NCI-H128 (cell line): ENCODE measurements around the gene BNIP5.
A peak's percentile ranks its signal among the peaks of the same experiment; 100 is the strongest.

Source experiments
- DNase-seq: peaks from one replicate; lab custom pipeline; 2025; ENCODE audit not compliant: unreplicated experiment; lab: John Stamatoyannopoulos, UW

BNIP5 gene

DNA sequence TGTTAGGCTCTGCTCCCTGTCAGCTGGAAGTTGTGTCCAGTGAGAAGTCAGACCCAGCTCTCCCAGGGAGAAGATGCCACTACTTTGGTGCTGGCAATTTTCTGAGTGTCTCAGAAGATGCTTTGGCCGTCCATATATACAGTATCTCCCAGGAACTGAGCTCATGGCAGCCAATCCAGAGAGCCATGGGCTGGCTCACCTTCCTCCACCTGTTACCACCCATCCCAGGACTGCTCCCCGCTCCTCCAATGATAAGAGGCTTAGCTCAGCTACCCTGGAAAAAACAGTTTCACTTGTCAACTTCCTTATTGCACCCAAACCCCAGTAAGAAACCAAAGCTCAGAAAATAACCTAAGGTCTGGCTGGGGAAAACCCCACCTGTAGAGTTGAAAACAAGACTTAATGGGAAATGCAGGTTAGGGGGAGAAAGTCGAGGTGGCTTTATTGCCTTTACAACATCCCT is at the start of gene BNIP5:
BNIP5 (minus strand) TSS at position 110 of the 463 bp plus-strand sequence. CDS start 6,198 bp downstream, outside the sequence.
- no peak for DNase-seq

DNA sequence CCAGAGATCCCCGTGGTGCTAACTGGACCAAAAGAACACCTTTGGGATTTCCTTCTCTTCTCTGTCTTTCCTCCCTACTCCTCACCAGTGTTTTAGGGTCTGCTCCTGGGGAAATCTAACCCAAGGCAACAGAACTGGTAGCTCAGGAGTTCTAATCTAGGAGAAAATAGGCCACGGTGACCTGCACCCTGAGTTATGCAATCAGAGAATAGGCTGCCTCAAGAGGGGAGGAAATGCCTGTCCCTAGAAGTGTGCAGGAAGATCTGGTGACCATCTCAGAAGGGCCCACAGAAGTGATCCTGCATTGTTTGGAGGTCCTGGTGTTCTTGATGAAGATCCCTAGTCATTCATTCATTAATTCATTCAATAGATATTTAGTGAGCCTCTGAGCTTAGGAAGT is 47.4 kb upstream of the BNIP5 start:
- no peak for DNase-seq

DNA sequence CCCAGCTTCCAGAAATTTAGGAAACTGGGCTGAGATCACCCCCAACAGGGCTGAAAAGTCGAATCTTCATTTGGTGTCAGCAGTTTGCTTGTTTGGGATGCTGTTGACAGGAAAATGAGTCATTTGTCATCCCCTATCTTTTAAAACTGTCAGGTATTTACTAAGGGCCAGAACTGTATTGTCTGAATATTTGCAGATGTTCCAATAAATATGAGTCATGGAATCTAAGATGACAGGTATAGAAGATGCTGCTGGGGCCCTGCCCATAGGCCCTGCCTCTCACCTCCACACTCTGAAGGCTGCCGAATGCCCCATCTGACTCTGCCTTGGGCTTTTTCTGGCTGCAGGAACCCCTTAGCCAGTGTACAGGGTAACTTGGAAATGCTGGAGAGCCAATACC is 46.9 kb upstream of the BNIP5 start:
- no peak for DNase-seq

GRCh38 chr6:36382976-36383375 is 46.3 kb upstream of the BNIP5 start:
- DNase-seq, result no peak

DNA sequence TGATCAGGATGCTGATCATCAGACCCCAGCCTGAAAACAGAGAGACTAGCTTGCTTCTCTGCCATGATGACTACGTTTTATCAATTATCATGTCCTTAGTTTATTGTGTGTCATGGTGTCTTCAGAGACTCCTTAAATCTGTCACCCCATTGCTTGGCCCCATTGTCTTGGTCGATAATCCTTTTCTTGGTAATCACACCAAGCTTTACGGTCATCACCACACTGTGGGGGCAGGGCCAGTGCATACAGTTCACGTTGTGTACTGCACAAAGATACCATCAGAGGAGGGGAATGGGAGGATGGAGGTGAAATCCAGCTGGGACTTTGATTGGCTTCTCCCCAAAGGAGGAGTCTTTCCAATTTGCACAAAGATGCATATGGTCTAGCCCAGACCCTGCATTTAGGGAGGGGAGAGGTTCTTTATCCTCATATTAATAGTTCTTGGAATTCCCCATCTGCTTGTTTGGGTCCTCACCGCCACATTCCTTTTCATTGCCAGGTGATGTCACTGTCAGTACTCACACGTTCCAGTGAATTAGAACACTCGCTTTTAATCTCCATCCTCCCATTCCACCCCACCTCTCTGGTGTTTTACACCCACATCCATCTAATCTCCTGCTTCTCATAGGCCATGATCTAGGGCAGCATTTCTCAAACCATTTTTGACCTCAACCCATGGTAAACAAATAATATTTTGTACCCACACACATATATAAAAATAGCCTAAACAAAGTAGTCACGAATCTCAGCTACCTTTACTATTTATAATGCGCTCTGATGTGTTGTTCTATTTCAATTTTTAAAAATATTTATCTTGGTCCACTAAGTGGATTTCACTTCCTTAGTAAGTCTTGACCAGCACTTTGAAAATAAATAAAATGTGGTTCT is 45.1 kb upstream of the BNIP5 start:
- DNase-seq, result no peak

GRCh38 chr6:36380166-36380565 is 43.5 kb upstream of the BNIP5 start:
- DNase-seq, result no peak

GRCh38 chr6:36378936-36379335 is 42.2 kb upstream of the BNIP5 start:
- no peak for DNase-seq

DNA sequence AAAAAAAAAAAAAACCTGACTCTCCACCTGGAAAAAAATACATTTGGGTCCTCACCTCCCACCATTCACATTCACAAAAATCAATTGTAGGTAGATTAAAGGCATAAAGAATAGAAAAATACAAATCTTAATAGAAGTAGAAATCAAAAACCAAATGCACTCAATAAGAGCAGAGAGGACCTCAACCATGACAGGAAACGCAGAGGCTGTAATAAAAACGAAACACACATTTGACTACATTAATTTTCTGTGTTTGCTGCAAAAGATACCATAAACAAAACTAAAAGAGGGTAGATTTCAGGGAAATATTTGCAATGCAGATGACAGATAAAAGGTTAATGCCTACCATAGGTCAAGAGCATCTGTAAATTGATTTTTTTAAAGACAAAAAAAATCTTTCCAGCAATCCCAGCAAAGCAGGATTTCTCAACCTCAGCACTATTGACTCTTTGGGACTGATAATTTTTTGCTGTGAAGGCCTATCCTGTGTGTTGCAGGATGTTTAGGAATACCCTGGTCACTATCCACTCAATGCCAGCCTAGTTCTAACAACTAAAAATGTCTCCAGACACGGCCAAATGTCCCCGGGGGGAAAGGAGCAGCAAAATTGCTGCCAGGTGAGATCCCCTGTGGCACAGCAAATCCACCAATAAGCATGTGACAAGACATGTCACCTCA is 41.7 kb upstream of the BNIP5 start:
- DNase-seq, result no peak

- no peak for DNase-seq
These were observed 40.9 kb upstream of the BNIP5 start for GRCh38 chr6:36377594-36377993.

- no peak for DNase-seq
These were observed 40.1 kb upstream of the BNIP5 start for GRCh38 chr6:36376742-36377141.

GRCh38 chr6:36376183-36376582 is 39.5 kb upstream of the BNIP5 start:
- no peak for DNase-seq

GRCh38 chr6:36375644-36376155 is 39.0 kb upstream of the BNIP5 start:
- no peak for DNase-seq

DNA sequence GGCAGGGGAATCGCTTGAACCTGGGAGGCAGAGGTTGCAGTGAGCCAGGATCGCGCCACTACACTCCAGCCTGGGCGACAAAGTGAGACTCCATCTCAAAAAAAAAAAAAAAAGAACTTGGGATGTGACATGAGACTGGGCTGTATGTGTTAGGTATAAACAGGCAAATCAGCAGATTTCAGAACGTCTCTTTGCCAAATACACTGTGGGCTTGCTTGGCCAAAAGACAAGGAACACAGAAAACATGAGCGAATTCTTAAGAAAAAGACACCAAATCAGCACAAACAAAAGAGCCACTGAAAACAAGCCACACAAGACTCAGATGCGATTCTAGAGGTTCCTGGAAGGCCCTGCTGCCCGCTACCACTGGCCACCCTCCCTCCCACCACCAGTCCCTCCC is 38.3 kb upstream of the BNIP5 start:
- no peak for DNase-seq

- DNase-seq, result no peak
These were observed 37.5 kb upstream of the BNIP5 start for GRCh38 chr6:36374194-36374593.

GRCh38 chr6:36373368-36374019 is 36.8 kb upstream of the BNIP5 start:
- DNase-seq, result no peak

- DNase-seq, result no peak
These were observed 35.4 kb upstream of the BNIP5 start for GRCh38 chr6:36372088-36372487.

GRCh38 chr6:36371211-36371610 is 34.5 kb upstream of the BNIP5 start:
- no peak for DNase-seq

DNA sequence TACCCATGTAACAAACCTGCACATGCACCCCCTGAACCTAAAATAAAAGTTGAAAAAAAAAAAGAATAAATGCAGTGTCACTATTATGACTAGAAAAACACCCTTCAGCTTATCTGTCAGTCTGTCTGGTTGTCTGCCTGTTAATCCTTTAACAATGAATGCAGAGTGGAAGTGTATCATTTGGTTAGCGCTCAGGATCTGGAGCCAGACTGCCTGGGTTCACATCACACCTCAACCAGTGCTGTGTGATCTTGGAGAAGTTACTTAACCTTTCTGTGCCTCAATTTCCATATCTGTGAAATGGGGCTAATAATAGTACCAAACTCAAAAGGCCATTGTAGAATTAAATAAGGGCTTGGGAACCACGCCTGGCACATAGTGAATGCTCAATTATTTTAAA is 34.0 kb upstream of the BNIP5 start:
- DNase-seq, result no peak

- DNase-seq, result peak; percentile 35
These were observed 32.5 kb upstream of the BNIP5 start for GRCh38 chr6:36368921-36369865.

DNA sequence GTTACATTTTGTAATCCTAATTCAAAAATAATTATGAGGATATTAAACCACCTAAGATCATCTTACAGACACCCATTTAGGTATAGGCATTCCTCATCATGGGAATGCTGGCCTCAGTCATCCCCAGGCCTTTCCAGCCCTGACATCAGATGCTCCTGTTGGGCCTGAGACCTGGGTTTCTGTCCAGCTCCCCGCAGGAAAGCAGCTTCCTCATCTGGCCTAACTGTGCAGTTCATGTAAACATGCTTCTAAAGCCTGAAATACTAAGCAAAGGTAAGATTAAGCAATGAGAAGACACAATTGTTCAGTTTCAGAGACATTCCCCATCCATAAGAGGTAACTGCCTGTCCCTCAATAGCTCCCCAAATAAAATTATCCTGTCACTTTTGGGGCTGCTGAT is 31.7 kb upstream of the BNIP5 start:
- no peak for DNase-seq
